ENCODE results near the gene AUTS2.

Gene AUTS2

DNA sequence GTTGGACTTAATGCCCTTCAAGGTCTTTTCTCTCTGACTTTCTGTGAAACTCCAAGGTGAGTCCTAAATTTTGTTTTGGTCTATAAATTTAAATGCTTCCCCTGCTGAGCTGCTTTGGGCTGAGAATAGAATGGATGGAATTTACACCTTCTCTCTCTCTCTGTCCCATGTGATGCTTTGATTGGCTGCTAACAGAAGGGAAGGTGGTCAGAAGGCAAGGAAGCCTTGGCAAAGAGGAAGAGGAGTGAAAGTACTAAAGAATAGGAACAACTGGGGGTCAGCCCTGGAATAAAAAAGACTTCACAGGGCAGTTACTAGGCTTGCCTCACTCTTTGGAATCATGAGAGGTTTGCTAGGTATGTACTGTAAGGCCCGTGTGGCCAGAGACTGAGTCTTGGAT is 260.2 kb downstream of the AUTS2 start:
- no peak overlapping the region for H3K27ac ChIP-seq (ENCODE audit: low read length)
- H3K4me3 ChIP-seq (ENCODE audit: low read length in 2 of 2): no peak overlapping the region
- no peaks in the 10 kb centered on the region for H3K4me1 ChIP-seq (ENCODE audit: control insufficient read depth, insufficient read depth, low read length)
- no peaks in the 10 kb centered on the region for H3K9me3 ChIP-seq (ENCODE audit: control insufficient read depth in 2 of 2, low read length in 2 of 2)
- H3K9ac ChIP-seq (ENCODE audit: low read length in 2 of 2): no peak overlapping the region
- no peaks in the 10 kb centered on the region for H3K36me3 ChIP-seq (ENCODE audit: control insufficient read depth in 2 of 2, insufficient read depth in 2 of 2, low read length in 2 of 2)
- no peaks in the 10 kb centered on the region for H3K27me3 ChIP-seq (ENCODE audit: control insufficient read depth in 1 of 2, insufficient read depth in 2 of 2, low read length in 2 of 2)

DNA sequence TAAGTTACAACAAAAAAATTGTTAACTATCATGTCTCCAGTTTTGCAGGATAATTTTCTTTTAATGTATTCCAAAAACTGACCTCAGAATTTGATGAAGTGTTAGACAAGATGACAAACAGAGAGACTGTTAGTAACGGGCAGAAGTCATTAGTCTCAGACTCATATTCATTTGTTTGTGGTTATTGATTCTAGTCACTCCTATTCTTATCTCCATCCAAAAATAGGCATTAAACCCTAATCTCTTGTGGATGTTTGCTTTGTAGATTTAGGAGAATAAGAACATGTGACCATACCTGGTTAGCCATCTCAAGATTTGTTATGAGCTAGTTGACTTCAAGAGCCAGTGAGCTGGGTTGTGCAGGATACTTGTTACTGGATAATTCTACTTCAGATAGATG is 261.1 kb downstream of the AUTS2 start:
- Histone ChIP-seq H3K4me1 (ENCODE audit: control insufficient read depth, insufficient read depth, low read length) (no peaks in the 10 kb centered on the region), H3K9ac (ENCODE audit: low read length in 2 of 2) (no peak overlapping the region), H3K4me3 (ENCODE audit: low read length in 2 of 2) (no peak overlapping the region), H3K36me3 (ENCODE audit: control insufficient read depth in 2 of 2, insufficient read depth in 2 of 2, low read length in 2 of 2) (no peaks in the 10 kb centered on the region), H3K9me3 (ENCODE audit: control insufficient read depth in 2 of 2, low read length in 2 of 2) (no peaks in the 10 kb centered on the region), H3K27me3 (ENCODE audit: control insufficient read depth in 1 of 2, insufficient read depth in 2 of 2, low read length in 2 of 2) (no peaks in the 10 kb centered on the region), H3K27ac (ENCODE audit: low read length) (no peak overlapping the region)

- no peak overlapping the region for H3K27ac ChIP-seq (ENCODE audit: low read length)
- H3K36me3 ChIP-seq (ENCODE audit: control insufficient read depth in 2 of 2, insufficient read depth in 2 of 2, low read length in 2 of 2): no peaks in the 10 kb centered on the region
- H3K27me3 ChIP-seq (ENCODE audit: control insufficient read depth in 1 of 2, insufficient read depth in 2 of 2, low read length in 2 of 2): no peaks in the 10 kb centered on the region
- H3K4me3 ChIP-seq (ENCODE audit: low read length in 2 of 2): no peak overlapping the region
- no peak overlapping the region for H3K9ac ChIP-seq (ENCODE audit: low read length in 2 of 2)
- H3K4me1 ChIP-seq (ENCODE audit: control insufficient read depth, insufficient read depth, low read length): no peaks in the 10 kb centered on the region
- H3K9me3 ChIP-seq (ENCODE audit: control insufficient read depth in 2 of 2, low read length in 2 of 2): no peaks in the 10 kb centered on the region
These were observed 262.2 kb downstream of the AUTS2 start for GRCh38 chr7:69860486-69860885.

DNA sequence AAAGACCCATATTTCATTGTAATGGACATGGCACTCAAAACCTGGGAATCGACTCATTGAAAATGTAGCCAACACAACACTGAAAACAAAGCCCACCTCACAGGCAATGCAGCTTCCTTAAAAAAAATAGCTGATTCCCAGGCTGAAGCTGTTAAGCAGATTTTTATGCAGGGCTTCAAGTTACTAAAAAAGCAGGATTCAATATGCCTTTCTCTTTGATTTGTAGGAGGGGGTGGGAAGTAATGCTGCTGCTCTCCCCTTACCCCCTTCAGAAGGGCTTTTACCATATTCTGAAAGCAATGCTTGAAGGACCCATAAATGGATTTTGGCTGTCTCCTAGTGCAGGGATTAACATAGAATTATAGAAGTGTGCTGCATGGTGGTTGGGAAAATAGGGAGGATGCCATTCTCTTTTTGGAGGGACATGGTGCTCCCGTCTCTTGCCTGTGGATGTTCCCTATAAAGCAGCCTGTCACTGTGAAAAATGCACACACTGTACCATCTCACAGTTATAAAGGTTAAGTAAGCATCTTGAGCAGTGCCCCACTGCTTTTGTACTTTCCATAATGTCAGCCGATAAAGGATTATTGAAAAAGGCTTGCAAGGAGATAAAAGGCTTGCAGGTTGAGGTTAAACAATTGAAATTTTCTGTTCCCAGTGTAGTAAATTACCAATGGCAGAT is 262.8 kb downstream of the AUTS2 start:
- H3K4me1 ChIP-seq (ENCODE audit: control insufficient read depth, insufficient read depth, low read length): no peaks in the 10 kb centered on the region

DNA sequence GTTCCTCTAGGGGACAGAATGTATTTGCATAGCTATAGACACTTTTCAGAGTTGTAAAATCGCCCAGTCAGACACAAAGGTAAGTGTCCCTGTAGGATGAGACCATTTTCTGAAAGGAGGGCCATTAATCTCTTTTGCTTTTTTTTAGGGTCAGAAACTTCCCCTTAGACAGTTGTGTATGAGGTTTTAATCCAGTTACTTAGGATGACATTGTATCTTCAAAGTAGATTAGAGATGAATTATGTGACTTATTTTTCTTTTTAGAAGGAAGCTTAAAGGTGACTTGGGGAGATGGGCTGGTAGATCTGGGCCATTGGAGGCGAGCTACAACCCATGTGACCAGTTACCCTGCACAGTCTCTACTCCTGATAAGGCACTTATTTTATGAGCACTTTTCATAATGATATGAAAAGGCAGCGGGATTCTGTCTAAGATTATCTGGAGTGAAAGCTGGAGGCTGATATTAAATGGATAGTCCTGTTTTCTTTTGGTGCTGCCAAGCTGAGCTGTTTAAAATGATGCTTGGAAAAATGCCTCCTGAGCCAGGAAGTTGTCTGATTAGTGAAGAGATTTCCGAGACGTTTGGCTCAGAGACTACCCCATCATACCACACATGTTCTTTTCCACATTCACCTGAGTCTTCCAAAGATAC is 264.3 kb downstream of the AUTS2 start:
- Histone ChIP-seq H3K9me3 (ENCODE audit: control insufficient read depth in 2 of 2, low read length in 2 of 2) (no peaks in the 10 kb centered on the region), H3K9ac (ENCODE audit: low read length in 2 of 2) (no peak overlapping the region), H3K4me3 (ENCODE audit: low read length in 2 of 2) (no peak overlapping the region), H3K4me1 (ENCODE audit: control insufficient read depth, insufficient read depth, low read length) (no peaks in the 10 kb centered on the region), H3K27me3 (ENCODE audit: control insufficient read depth in 1 of 2, insufficient read depth in 2 of 2, low read length in 2 of 2) (no peaks in the 10 kb centered on the region), H3K27ac (ENCODE audit: low read length) (no peak overlapping the region), H3K36me3 (ENCODE audit: control insufficient read depth in 2 of 2, insufficient read depth in 2 of 2, low read length in 2 of 2) (no peaks in the 10 kb centered on the region)

More for the DNA sequence above, 262.8 kb downstream of the AUTS2 start:
- H3K36me3 ChIP-seq (ENCODE audit: control insufficient read depth in 2 of 2, insufficient read depth in 2 of 2, low read length in 2 of 2): no peaks in the 10 kb centered on the region
- no peak overlapping the region for H3K27ac ChIP-seq (ENCODE audit: low read length)
- no peak overlapping the region for H3K4me3 ChIP-seq (ENCODE audit: low read length in 2 of 2)
- H3K27me3 ChIP-seq (ENCODE audit: control insufficient read depth in 1 of 2, insufficient read depth in 2 of 2, low read length in 2 of 2): no peaks in the 10 kb centered on the region
- no peaks in the 10 kb centered on the region for H3K9me3 ChIP-seq (ENCODE audit: control insufficient read depth in 2 of 2, low read length in 2 of 2)
- H3K9ac ChIP-seq (ENCODE audit: low read length in 2 of 2): no peak overlapping the region

DNA sequence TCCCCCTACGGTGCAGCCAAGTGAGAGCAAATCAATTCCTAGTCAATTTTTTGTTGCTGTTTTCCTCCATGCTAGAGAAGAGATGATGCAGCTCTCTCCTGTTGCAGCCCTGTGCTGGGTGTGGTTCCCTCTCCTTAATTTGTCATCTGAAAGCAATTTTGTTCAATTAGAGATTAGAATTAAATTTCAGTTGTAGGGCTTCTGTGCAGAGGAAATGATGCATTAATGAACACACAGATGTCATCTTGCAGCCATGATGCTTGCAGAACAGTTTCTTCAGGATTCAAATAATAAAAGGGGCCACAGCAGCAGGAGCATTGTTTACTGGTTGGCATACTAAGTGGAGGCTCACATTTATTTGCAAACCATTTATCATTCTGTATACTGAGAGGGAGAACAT is 266.0 kb downstream of the AUTS2 start:
- H3K9me3 ChIP-seq (ENCODE audit: control insufficient read depth in 2 of 2, low read length in 2 of 2): no peaks in the 10 kb centered on the region
- no peak overlapping the region for H3K9ac ChIP-seq (ENCODE audit: low read length in 2 of 2)
- H3K36me3 ChIP-seq (ENCODE audit: control insufficient read depth in 2 of 2, insufficient read depth in 2 of 2, low read length in 2 of 2): no peaks in the 10 kb centered on the region
- no peak overlapping the region for H3K27ac ChIP-seq (ENCODE audit: low read length)
- no peaks in the 10 kb centered on the region for H3K4me1 ChIP-seq (ENCODE audit: control insufficient read depth, insufficient read depth, low read length)
- no peak overlapping the region for H3K4me3 ChIP-seq (ENCODE audit: low read length in 2 of 2)
- H3K27me3 ChIP-seq (ENCODE audit: control insufficient read depth in 1 of 2, insufficient read depth in 2 of 2, low read length in 2 of 2): no peaks in the 10 kb centered on the region

GRCh38 chr7:69864822-69865221 is 266.5 kb downstream of the AUTS2 start:
- Histone ChIP-seq H3K27me3 (ENCODE audit: control insufficient read depth in 1 of 2, insufficient read depth in 2 of 2, low read length in 2 of 2) (no peaks in the 10 kb centered on the region), H3K36me3 (ENCODE audit: control insufficient read depth in 2 of 2, insufficient read depth in 2 of 2, low read length in 2 of 2) (no peaks in the 10 kb centered on the region), H3K4me3 (ENCODE audit: low read length in 2 of 2) (no peak overlapping the region), H3K27ac (ENCODE audit: low read length) (no peak overlapping the region), H3K4me1 (ENCODE audit: control insufficient read depth, insufficient read depth, low read length) (no peaks in the 10 kb centered on the region), H3K9me3 (ENCODE audit: control insufficient read depth in 2 of 2, low read length in 2 of 2) (no peaks in the 10 kb centered on the region), H3K9ac (ENCODE audit: low read length in 2 of 2) (no peak overlapping the region)

GRCh38 chr7:69868921-69869320 is 270.6 kb downstream of the AUTS2 start:
- no peak overlapping the region for H3K4me3 ChIP-seq (ENCODE audit: low read length in 2 of 2)
- no peaks in the 10 kb centered on the region for H3K4me1 ChIP-seq (ENCODE audit: control insufficient read depth, insufficient read depth, low read length)
- no peaks in the 10 kb centered on the region for H3K27me3 ChIP-seq (ENCODE audit: control insufficient read depth in 1 of 2, insufficient read depth in 2 of 2, low read length in 2 of 2)
- H3K9ac ChIP-seq (ENCODE audit: low read length in 2 of 2): no peak overlapping the region
- no peaks in the 10 kb centered on the region for H3K36me3 ChIP-seq (ENCODE audit: control insufficient read depth in 2 of 2, insufficient read depth in 2 of 2, low read length in 2 of 2)
- no peaks in the 10 kb centered on the region for H3K9me3 ChIP-seq (ENCODE audit: control insufficient read depth in 2 of 2, low read length in 2 of 2)
- H3K27ac ChIP-seq (ENCODE audit: low read length): no peak overlapping the region

DNA sequence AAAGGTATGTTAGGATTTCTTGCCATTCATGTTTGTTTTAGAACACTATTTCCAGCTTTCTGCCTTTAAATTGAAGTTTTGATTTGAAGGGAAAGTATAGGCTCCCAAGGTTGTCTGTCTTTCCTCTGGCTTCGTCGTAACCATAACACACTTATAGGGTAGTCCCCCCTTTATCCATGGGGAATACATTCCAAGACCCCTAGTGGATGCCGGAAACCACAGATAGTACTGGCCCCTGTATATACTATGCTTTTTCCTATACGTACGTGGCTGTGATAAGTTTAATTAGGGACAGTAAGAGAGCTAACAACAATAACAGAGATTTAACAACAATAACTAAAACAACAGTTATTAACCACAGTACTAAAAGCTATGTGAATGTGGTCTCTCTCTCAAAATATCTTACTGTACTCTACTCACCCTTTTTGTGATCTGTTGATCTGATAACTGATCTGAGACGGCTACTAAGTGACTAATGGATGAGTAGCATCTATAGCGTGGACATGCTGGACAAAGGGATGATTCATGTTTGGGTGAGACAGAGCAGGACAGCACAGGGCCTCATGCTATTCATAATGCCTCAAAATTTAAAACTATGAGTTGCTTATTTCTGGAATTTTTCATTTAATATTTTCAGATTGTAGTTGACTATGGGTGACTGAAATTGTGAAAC is 273.1 kb downstream of the AUTS2 start:
- no peak overlapping the region for H3K27ac ChIP-seq (ENCODE audit: low read length)
- H3K4me3 ChIP-seq (ENCODE audit: low read length in 2 of 2): no peak overlapping the region
- no peaks in the 10 kb centered on the region for H3K36me3 ChIP-seq (ENCODE audit: control insufficient read depth in 2 of 2, insufficient read depth in 2 of 2, low read length in 2 of 2)
- H3K4me1 ChIP-seq (ENCODE audit: control insufficient read depth, insufficient read depth, low read length): no peaks in the 10 kb centered on the region
- no peaks in the 10 kb centered on the region for H3K27me3 ChIP-seq (ENCODE audit: control insufficient read depth in 1 of 2, insufficient read depth in 2 of 2, low read length in 2 of 2)
- H3K9me3 ChIP-seq (ENCODE audit: control insufficient read depth in 2 of 2, low read length in 2 of 2): no peaks in the 10 kb centered on the region
- H3K9ac ChIP-seq (ENCODE audit: low read length in 2 of 2): no peak overlapping the region

DNA sequence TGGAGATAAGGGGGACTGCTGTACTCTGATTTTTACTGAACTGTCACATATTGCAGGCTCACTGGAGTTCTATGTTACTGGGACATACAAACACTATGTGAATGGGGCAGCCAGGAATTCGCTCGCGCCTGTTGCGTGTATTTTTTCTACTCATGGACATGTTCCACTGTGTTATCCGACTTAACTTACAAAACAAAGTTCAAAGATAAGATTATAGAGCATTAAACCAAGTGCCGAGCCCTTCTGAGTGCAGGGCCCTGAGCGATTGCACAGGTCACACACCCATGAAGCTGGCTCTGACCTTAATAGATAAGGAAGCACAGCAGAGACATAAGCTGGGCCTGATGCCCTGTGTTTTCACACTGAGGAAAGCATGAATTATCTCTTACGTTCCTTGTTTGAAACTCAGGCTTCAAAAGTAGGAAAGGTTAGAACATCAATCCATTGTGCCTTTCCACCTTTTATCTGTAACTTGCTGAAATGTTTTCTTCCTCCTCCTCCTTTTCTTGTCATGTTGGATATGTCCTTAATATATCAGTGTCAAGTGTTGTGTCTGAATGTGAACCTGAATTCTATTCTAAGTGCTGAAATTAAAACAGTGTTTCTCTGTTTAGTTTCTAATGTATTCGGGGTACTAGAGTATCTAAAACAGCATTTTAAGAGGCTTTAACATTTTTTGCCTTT is 273.8 kb downstream of the AUTS2 start:
- H3K36me3 ChIP-seq (ENCODE audit: control insufficient read depth in 2 of 2, insufficient read depth in 2 of 2, low read length in 2 of 2): no peaks in the 10 kb centered on the region
- no peak overlapping the region for H3K9ac ChIP-seq (ENCODE audit: low read length in 2 of 2)
- no peaks in the 10 kb centered on the region for H3K4me1 ChIP-seq (ENCODE audit: control insufficient read depth, insufficient read depth, low read length)
- H3K9me3 ChIP-seq (ENCODE audit: control insufficient read depth in 2 of 2, low read length in 2 of 2): no peaks in the 10 kb centered on the region
- H3K27me3 ChIP-seq (ENCODE audit: control insufficient read depth in 1 of 2, insufficient read depth in 2 of 2, low read length in 2 of 2): no peaks in the 10 kb centered on the region
- no peak overlapping the region for H3K4me3 ChIP-seq (ENCODE audit: low read length in 2 of 2)
- no peak overlapping the region for H3K27ac ChIP-seq (ENCODE audit: low read length)
